ENCODE measurements around the gene HSPA14.
"Not testable (repeated sequence)": the region's sequence is repeated elsewhere in the genome, so short reads cannot be mapped to it uniquely, and the experiment has no call there.

HSPA14 gene

GRCh38 chr10:14837003-14837756 is 926 bp upstream of the HSPA14 start:
- no peak for DNase-seq

DNA sequence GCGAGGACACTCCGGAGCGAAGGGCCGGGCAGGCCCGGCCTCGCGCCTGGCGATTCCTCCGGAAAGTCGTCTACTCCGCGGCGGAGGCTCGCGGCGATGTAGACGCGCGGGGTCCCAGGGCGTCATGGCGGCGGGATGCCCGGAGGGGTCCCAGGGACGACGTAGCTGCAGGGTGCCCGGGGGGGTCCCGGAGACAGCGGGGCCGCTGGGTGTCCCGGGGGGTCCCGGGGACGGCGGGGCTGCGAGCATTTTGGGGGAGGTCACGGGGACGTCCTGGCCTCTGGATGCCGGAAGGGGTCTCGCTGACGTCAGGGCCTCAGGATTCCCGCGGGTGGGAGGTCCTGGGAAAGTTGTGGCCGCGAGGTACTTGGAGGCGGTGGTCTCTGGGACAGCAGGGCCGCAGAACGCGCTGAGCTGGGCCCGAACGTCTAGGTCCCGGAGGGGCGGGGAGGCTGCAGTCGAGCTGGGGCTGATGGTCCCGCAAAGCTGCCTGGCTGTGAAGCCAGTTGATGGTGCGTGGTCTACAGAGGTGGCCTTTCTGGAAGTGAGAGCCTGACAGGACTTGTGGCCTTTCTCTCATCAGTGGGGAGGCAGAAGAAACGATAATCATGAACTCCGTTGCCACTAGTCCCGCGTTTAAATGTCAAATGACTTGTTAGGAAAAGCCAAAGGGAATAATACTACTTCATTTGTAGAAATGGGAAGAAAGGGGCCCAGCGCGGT is 637 bp downstream of the HSPA14 start:
- peak; percentile 12 for DNase-seq

GRCh38 chr10:14839305-14839695 is 1.2 kb downstream of the HSPA14 start:
- DNase-seq: no peak

- no peak for DNase-seq
Measured at GRCh38 chr10:14840178-14840577, 2.1 kb downstream of the HSPA14 start.

DNA sequence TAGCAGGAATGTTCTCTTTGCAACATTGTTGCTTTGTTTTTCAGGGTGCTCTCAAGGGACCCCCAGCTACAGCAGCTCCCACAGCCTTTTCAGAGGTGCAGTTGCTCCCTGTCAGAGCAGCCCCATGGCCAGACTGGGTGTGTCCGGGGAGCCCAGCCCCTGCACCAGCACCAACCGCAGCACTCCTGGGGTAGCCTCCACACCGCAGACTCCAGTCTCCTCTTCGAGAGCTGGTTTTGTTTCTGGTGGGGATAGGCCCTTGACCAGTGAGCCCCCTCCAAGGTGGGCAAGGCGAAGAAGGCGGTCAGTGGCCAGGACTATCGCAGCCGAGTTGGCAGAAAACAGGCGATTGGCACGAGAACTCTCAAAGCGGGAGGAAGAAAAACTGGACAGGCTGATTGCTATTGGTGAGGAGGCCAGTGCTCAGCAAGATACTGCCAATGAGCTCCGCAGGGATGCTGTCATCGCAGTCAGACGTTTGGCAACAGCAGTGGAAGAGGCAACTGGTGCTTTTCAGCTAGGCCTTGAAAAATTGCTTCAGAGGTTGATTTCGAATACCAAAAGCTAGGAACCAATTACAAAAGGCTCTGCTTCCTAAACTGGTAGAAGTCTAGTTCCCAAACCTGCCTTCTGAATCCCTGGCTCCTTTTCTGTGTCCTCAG is 5.4 kb downstream of the HSPA14 start:
- DNase-seq: no peak

DNA sequence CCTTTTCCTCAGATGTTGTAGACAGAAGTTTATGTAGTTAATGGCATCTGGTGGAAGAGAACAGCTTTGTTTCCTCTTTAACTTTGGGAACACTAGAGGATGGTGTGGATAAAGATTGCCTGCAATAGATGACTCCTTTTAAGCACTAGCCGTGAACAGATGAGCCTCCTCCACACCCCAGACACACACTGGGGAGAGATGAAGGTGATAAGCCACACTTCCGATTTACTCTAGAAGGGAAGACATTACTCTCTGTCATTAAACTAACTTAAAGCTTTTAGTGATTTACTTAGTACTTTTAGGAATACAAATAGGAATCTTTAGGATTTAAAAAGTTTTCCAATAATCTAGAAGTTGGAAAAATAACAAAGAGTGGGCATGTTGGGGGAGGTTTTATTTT is 6.8 kb downstream of the HSPA14 start:
- DNase-seq: no peak

GRCh38 chr10:14852236-14852635 is 14.1 kb downstream of the HSPA14 start:
- DNase-seq: no peak

DNA sequence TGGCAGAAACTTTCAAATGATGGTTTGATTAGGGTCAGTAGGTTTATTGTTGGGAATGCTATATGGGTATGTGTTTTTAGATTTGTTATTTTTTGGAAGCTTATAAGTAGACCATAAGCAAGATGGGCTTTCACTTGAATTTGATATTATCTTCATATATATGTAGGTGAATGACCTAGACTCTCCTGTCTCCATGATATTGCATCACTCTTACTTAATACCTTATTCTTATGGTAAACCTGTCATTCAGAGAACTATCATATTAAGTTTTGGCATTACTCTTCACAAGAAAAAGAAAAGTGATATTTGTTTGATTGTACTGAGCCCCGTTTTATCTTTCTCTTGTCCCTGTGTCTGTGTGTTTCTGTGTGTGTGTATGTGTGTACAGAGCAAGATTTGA is 17.3 kb downstream of the HSPA14 start:
- no peak for DNase-seq

DNA sequence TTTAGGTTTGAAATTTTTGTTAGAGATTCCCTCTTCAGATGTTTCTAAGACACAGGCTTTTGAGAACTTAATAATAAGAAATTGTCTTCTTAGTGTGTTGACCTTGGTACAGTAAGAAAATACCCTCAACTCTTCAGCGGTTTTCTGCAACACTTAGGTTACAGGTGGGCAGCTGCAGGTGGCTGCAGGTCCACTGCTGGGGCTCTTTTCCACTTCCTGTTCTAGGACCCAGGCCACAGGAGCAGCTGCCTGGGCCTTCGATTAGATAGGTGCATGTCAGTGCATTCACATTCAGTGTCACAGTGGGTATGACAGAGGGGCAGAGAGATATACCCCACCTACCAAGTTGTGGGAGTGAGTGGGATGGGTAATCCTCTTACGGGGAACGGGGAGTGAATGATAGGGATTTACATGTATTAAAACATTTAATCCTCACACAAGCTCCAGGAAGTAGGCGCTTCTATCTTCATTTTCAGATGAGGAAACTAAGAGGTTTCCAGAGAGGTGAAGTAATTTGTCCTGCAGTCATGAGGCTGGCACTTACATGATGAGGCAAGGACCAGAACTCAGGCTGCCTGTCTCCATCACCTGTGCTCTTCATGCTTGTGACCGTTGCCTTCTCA is 20.3 kb downstream of the HSPA14 start:
- DNase-seq: no peak

DNA sequence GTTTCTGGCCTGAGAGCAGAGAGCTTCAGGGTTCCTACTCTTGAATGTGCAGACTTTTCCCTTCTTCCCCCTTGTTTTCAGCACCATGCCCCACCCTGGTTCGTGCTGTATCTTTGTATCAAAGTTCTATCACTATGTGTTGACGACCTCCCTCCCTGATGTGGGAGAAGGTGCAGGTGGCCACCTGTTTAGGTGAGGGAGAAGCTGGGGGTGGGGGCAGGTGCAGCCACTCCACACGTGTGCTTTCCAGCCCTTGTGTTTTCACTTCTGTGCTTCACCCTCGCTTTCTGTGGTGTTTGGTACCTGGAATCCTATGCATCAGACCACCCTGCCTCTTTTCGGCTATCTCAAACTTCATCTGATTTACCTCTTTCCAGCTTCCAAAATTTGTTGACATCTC is 20.9 kb downstream of the HSPA14 start:
- no peak for DNase-seq

DNA sequence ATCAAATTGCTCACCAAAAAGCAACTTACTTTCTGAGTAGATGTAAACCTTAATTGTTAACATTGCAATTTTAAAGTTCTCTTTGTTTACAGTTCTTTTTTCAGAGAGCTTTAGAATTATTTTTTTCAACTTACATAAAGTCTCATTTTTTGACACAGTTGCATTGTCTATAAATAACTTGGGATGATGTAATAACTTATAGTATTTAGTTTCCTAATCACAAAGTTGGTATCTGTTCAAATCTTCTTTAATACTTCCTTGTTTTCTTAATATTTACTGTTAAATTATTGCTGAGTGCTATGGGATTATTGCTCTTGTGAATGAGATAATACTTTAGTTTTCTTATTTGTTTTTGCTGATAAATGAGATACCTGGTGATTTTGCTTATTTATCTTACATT is 21.7 kb downstream of the HSPA14 start:
- no peak for DNase-seq

DNA sequence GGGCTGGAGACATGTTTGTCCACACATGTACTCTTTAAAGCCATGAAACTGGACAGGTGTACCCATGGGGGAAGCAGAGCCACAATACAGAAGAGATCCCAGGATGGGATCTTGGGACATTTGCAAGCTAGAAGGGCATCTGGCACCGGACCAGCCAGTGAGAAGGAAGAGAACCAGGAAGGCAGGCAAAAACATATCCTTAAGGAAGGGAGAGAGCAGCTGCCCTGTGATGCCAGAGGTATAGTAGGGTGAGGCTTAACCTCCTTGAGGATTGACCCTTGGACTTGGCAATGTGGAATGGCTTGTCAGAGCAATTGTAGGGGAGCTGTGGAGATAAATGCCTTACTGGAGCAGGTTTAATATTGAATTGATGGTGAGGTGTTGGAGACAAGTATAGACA is 22.7 kb downstream of the HSPA14 start:
- no peak for DNase-seq

DNA sequence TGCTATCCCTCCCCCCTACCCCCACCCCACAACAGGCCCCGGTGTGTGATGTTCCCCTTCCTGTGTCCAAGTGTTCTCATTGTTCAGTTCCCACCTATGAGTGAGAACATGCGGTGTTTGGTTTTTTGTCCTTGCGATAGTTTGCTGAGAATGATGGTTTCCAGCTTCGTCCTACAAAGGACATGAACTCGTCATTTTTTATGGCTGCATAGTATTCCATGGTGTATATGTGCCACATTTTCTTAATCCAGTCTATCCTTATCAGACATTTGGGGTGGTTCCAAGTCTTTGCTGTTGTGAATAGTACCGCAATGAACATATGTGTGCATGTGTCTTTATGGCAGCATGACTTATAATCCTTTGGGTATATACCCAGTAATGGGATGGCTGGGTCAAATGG is 26.4 kb downstream of the HSPA14 start:
- not testable (repeated sequence) for DNase-seq

GRCh38 chr10:14864871-14865270 is 26.8 kb downstream of the HSPA14 start:
- DNase-seq: not testable (repeated sequence)

DNA sequence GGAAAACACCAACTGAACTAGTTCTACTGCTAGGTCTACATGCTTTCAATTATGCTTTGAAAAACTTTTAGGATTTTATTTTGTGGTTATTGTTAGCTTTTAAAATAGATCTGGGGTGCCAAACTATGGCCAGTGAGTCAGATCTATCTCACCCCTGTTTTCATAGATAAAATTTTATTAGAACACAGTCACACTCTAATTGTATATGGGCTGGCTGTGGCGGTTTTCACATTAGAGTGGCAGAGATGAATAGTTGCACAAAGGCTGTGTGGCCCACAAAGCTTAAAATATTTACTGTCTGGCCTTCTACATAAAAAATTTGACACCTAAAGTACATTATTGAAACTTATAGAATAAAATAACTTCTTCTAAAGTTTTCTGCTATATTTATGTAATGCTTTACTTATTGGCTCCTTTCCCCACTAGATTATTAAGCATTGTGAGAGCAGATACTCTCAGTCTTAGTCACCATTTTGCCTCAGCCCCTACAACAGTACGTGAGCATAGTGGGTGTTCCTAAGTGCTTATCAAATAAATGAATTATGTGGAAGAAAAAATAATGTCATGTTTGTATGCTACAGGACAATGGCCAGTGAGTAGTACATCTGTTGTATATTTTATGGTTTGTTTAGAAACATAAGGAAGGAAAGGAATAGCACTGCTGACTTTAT is 35.1 kb downstream of the HSPA14 start:
- no peak for DNase-seq

DNA sequence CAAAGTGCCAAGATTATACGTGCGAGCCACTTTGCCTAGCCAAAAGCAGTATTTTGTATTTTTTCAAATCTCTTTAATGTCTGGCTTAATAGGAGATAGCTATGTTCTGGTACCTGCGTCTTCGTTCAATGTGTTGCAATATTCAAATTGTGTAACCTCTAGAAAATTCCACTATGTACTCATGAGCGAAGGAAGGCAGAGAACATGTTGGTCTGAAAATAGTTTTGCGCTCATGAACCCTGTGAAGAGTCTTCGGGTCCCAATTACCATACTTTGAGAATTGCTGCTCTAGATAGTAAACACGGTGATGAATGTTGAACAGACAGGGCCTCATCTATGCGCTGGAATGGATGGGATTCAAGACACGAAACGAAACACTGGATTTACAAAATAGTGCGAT is 37.8 kb downstream of the HSPA14 start:
- no peak for DNase-seq

DNA sequence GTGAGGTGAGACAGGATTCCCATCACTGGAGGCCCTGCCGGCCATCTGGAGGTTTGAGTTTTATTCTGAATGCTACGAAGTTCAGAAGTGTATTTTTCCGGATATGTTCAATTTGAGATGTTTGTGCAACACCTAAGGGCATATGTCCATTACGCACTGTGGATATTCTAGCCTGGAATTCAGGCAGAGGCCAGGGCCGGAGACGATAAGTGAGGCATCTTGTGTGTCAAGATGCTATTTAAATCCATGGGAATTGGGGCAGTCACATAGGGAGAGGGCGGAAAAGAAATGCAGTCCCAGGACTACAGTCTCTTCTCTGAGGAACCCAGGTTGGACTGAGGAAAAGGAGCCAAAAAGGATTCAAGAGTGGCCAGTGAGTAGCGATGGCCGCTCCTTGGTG is 38.7 kb downstream of the HSPA14 start:
- no peak for DNase-seq

DNA sequence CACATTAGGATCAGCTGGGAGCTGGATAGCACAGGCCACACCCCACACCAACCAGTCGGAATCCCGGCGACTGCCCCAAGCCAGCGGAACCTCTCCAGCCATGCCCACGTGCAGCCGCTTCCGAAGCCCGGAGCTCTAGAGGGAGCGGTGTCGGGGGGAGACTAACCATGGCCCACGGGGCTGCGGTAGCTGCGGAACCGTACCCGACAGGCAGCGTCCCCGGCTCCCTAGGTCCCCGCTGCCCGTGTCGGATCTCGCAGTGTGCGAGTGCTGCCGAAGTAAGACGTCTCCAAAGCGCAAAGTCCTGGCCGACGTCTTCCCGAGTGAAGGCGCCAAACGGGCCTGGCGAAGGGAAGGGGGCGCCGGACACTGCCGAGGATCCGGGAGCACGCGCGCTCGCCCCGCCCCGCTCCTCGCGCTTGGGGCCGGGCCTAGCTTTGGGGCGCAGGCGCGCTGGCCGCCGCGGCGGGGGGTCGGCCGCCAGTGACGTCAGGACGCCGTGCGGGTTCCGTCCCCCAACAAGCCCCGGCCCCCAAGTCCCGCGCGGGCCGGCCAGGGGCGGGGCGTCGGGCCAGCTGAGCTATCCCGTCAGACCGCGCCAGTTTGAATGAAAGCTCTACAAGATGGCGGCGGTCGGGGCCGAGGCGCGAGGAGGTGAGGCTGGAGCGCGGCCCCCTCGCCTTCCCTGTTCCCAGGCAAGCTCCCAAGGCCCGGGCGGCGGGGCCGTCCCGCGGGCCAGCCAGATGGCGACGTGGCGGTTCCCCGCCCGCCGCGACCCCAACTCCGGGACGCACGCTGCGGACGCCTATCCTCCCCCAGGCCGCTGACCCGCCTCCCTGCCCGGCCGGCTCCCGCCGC is 40.4 kb downstream of the HSPA14 start, which contains the start of gene SUV39H2:
SUV39H2 (plus strand) TSS at position 601 of the 858 bp plus-strand sequence; CDS start at position 624, 23 bp downstream.
- DNase-seq: peak; percentile 94

DNA sequence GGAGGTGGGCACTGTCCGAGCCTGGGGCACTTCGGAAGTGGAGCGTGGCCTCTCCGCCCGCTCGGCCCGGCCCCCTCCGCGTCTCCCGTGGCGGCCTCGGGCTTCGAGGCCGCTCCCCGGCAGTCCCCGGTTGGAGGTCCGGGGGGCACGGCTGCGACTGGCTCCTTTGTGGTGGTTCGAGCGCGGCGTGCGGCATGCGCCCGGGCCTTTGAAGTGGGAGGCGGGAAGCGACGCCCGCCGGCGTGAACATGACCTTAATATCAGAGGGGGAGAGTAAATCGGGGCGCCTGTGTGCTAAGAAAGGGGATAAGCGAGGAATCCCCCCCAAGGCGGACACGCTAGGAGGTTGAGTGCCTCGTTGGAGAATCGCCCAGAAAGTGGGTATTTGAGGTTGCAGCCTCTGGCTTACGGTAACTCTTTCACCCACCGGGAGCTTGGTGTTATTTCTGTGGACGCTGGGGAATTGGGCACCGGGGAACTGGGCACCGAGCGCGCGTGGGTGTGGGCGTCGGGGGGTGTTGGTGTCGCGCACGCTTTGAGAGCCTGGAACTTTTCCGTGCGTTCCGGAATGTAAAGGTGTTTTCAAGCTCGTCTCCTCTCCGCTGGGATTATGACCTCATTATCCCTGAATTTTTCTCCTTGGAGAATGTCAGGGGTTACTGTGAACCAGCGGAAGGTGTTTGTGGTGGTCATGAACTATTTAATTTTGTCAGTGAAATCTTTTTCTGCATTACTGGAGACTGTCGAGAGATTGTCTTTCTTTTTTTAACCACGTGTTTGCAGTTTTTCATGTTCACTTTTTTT is 41.2 kb downstream of the HSPA14 start:
- DNase-seq: peak; percentile 35

GRCh38 chr10:14879928-14880193 is 41.8 kb downstream of the HSPA14 start:
- DNase-seq: no peak

DNA sequence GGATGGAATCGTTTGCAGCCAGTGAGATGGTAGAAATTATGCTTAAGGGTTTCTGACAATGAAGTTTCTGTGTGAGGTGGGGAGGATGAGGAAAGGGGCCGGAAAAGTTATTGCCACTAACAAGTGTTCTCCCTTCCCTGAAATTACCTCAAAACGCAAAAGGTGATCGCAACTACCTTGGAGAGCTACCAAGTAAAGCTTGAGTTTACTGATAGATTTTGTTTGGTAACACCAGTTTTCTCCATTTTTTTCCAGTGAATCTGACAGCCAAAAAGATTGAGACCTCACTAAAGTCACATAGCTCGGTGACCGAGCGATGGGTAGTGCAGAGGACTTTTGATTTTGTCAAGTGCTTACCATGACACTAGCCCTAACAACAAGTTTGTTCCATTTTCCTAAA is 42.1 kb downstream of the HSPA14 start:
- no peak for DNase-seq
